H1 (cell line): Measurements from ENCODE around the gene KLHL30. TPM values are rescaled to one million over a fixed set of nuclear protein-coding genes. Genes with fewer than 3 reads are reported as not detected.

Experiments
- CTCF ChIA-PET: fragments of 300-600 bp; sonication (Branson Sonifier 250); formaldehyde crosslinking; loops from one replicate; lab custom pipeline; 2021; ENCODE audit not compliant: partially characterized antibody; lab: Charles Lee
- POLR2A ChIA-PET: fragments of 300-600 bp; sonication (Branson Sonifier 250); formaldehyde crosslinking; loops from one replicate; lab custom pipeline; 2021; ENCODE audit warnings: inconsistent platforms; ENCODE audit not compliant: partially characterized antibody; lab: Charles Lee
- DNase-seq, 2 experiments: peaks; one replicate each; pipeline versions ENCODE4 v3.0.0 to v3.0.0-alpha.2; 2010 to 2022; ENCODE audit warnings: low spot score in 2 of 2, low read depth in 1 of 2, mixed read lengths in 1 of 2
- FAIRE-seq: peaks from 2 replicates; lab custom pipeline; 2011; peaks lifted over from hg19 to GRCh38; lab: Jason Lieb, UNC
- H2AFZ ChIP-seq: 2 replicates; pipeline ENCODE4 v1.8.1; 2012; ENCODE audit warnings: low read length, inconsistent platforms
- H2AK5ac ChIP-seq: 2 replicates; pipeline ENCODE4 v1.6.1; 2013; ENCODE audit warnings: low read depth, low read length
- H2BK120ac ChIP-seq: replicated peaks from 2 replicates; pipeline ENCODE3; 2013; ENCODE audit warnings: low read depth, low read length, inconsistent platforms
- H2BK12ac ChIP-seq: 2 replicates; pipeline ENCODE4 v1.6.1; 2013; ENCODE audit warnings: low read depth, low read length
- H2BK15ac ChIP-seq: 2 replicates; pipeline ENCODE4 v1.6.1; 2013; ENCODE audit warnings: low read length
- H2BK20ac ChIP-seq: 2 replicates; pipeline ENCODE4 v1.6.1; 2013; ENCODE audit warnings: low read length
- H2BK5ac ChIP-seq: 2 replicates; pipeline ENCODE4 v1.6.1; 2013; ENCODE audit warnings: low read depth, low read length
- H3K14ac ChIP-seq: 2 replicates; pipeline ENCODE4 v1.6.1; 2013; ENCODE audit warnings: inconsistent platforms; ENCODE audit not compliant: insufficient read length
- H3K18ac ChIP-seq: 2 replicates; pipeline ENCODE4 v1.6.1; 2013; ENCODE audit warnings: low read length; ENCODE audit errors: extremely low read depth
- H3K23ac ChIP-seq: 2 replicates; pipeline ENCODE4 v1.6.1; 2013; ENCODE audit warnings: inconsistent platforms; ENCODE audit not compliant: insufficient read length
- H3K23me2 ChIP-seq: 2 replicates; pipeline ENCODE4 v1.6.1; 2013; ENCODE audit warnings: low read depth, low read length
- H3K27ac ChIP-seq: 2 replicates; pipeline ENCODE4 v1.6.1; 2011; ENCODE audit warnings: low read depth, low read length, inconsistent platforms
- H3K27me3 ChIP-seq, 4 experiments: replicated peaks in 1 of 4; 1 replicate in 1 of 4; 2 replicates in 3 of 4; pipeline versions ENCODE4 v1.6.1 to v1.8.1; 2011 to 2013; ENCODE audit warnings: low read length in 3 of 4, mild to moderate bottlenecking in 3 of 4, inconsistent platforms in 2 of 4, mixed read lengths in 2 of 4, moderate library complexity in 1 of 4; ENCODE audit not compliant: control insufficient read depth in 3 of 4, insufficient read depth in 3 of 4; ENCODE audit errors: extremely low read depth in 1 of 4
- H3K36me3 ChIP-seq, 4 experiments: 2 replicates each; pipeline versions ENCODE4 v1.6.1 to v1.8.1; 2011 to 2013; ENCODE audit warnings: mild to moderate bottlenecking in 4 of 4, low read length in 3 of 4, moderate library complexity in 2 of 4, control low read depth in 1 of 4, inconsistent platforms in 1 of 4; ENCODE audit not compliant: insufficient read depth in 4 of 4, control insufficient read depth in 2 of 4
- H3K4ac ChIP-seq: replicated peaks from 2 replicates; pipeline ENCODE3; 2013; ENCODE audit warnings: low read length, low read depth, mixed read lengths, inconsistent platforms; ENCODE audit not compliant: insufficient read length
- H3K4me1 ChIP-seq, 4 experiments: replicated peaks in 1 of 4; 1 replicate in 1 of 4; 2 replicates in 3 of 4; pipeline versions ENCODE4 v1.6.1 to v1.8.1; 2011 to 2013; ENCODE audit warnings: low read length in 3 of 4, inconsistent platforms in 2 of 4, mixed read lengths in 1 of 4; ENCODE audit not compliant: insufficient read depth in 4 of 4, control insufficient read depth in 3 of 4
- H3K4me2 ChIP-seq, 2 experiments: 2 replicates each; pipeline versions ENCODE4 v1.6.1 to v1.8.1; 2011 to 2013; ENCODE audit warnings: low read depth in 2 of 2, low read length in 2 of 2, control low read depth in 1 of 2, inconsistent platforms in 1 of 2, mild to moderate bottlenecking in 1 of 2; ENCODE audit not compliant: insufficient read depth in 1 of 2
- H3K4me3 ChIP-seq, 4 experiments: fragments of 200-600, 300-600 bp in 1 of 4; sonication (generic), shearing (Covaris generic), sonication (Bioruptor Twin) in 1 of 4; 2 replicates each; pipeline versions ENCODE4 v1.5.1 to v1.8.1; 2011 to 2016; ENCODE audit warnings: low read length in 4 of 4, low read depth in 3 of 4, control low read depth in 2 of 4, inconsistent platforms in 2 of 4, mild to moderate bottlenecking in 2 of 4, mixed read lengths in 1 of 4, moderate library complexity in 1 of 4; ENCODE audit not compliant: insufficient read depth in 2 of 4; ENCODE audit errors: extremely low read depth in 1 of 4
- H3K56ac ChIP-seq: replicated peaks from 2 replicates; pipeline ENCODE3; 2013; ENCODE audit warnings: low read depth, mild to moderate bottlenecking, mixed read lengths, low read length, inconsistent platforms; ENCODE audit not compliant: insufficient read length
- H3K79me1 ChIP-seq: 2 replicates; pipeline ENCODE4 v1.6.1; 2013; ENCODE audit warnings: low read depth, low read length, control low read depth
- H3K79me2 ChIP-seq, 2 experiments: 2 replicates each; pipeline versions ENCODE4 v1.6.1 to v1.8.1; 2012 to 2013; ENCODE audit warnings: low read length in 2 of 2, mild to moderate bottlenecking in 2 of 2, inconsistent platforms in 1 of 2; ENCODE audit not compliant: insufficient read depth in 2 of 2, control insufficient read depth in 1 of 2
- H3K9ac ChIP-seq, 4 experiments: replicated peaks in 1 of 4; 1 replicate in 1 of 4; 2 replicates in 3 of 4; pipeline versions ENCODE4 v1.6.1 to v1.8.1; 2011 to 2013; ENCODE audit warnings: low read depth in 3 of 4, low read length in 3 of 4, control low read depth in 2 of 4, mild to moderate bottlenecking in 2 of 4, moderate library complexity in 2 of 4, inconsistent platforms in 1 of 4; ENCODE audit errors: extremely low read depth in 1 of 4
- H3K9me3 ChIP-seq, 2 experiments: 2 replicates each; pipeline versions ENCODE4 v1.6.1 to v1.8.1; 2012 to 2013; ENCODE audit warnings: mild to moderate bottlenecking in 2 of 2, moderate library complexity in 2 of 2, control low read depth in 1 of 2, inconsistent platforms in 1 of 2, low read depth in 1 of 2, low read length in 1 of 2, mixed read lengths in 1 of 2; ENCODE audit not compliant: insufficient read depth in 2 of 2
- H4K20me1 ChIP-seq, 2 experiments: replicated peaks in 1 of 2; 2 replicates each; pipeline versions ENCODE3 to v1.8.1; 2011 to 2013; ENCODE audit warnings: inconsistent platforms in 2 of 2, low read length in 2 of 2, mild to moderate bottlenecking in 1 of 2; ENCODE audit not compliant: insufficient read depth in 2 of 2, control insufficient read depth in 1 of 2
- H4K5ac ChIP-seq: 2 replicates; pipeline ENCODE4 v1.6.1; 2013; ENCODE audit warnings: low read length, low read depth, mixed read lengths, inconsistent platforms; ENCODE audit not compliant: insufficient read length
- H4K8ac ChIP-seq: 2 replicates; pipeline ENCODE4 v1.8.0; 2013; ENCODE audit warnings: mild to moderate bottlenecking, moderate library complexity, low read length, inconsistent platforms; ENCODE audit not compliant: insufficient read depth; ENCODE audit errors: extremely low read depth
- H4K91ac ChIP-seq: replicated peaks from 2 replicates; pipeline ENCODE3; 2013; ENCODE audit warnings: low read length, mixed read lengths, inconsistent platforms; ENCODE audit not compliant: insufficient read length
- CBX5 ChIP-seq: fragments of 300-800, 300-1000 bp; sonication (generic); IDR thresholded peaks from 2 replicates; pipeline ENCODE4 v1.7.1; 2016; ENCODE audit warnings: antibody characterized with exemption, low read length, low read depth
- CBX8 ChIP-seq: fragments of 300-800, 300-1000 bp; sonication (generic); IDR thresholded peaks from 2 replicates; pipeline ENCODE4 v1.7.1; 2016; ENCODE audit warnings: low read depth, low read length, borderline replicate concordance
- CEBPB ChIP-seq: IDR thresholded peaks from 2 replicates; pipeline ENCODE4 v1.6.1; 2012; ENCODE audit warnings: low read depth, low read length
- CHD1 ChIP-seq: IDR thresholded peaks from 2 replicates; pipeline ENCODE4 v1.6.1; 2012; ENCODE audit warnings: low read depth, low read length, improper control_type of control experiment
- FOSL1 ChIP-seq: IDR thresholded peaks from 2 replicates; pipeline ENCODE4 v1.6.1; 2011; ENCODE audit warnings: mild to moderate bottlenecking, low read depth, low read length, moderate library complexity; ENCODE audit not compliant: insufficient read depth
- KDM1A ChIP-seq: fragments of 200-600, 300-600 bp; sonication (generic); IDR thresholded peaks from 2 replicates; pipeline ENCODE4 v1.7.1; 2016; ENCODE audit warnings: mild to moderate bottlenecking, low read length, borderline replicate concordance
- PHF8 ChIP-seq: fragments of 200-600 bp; sonication (generic); conservative IDR thresholded peaks from 2 replicates; pipeline ENCODE4 v1.7.1; 2012; ENCODE audit warnings: low read depth, mild to moderate bottlenecking, inconsistent platforms, low read length, moderate library complexity
- POU5F1 ChIP-seq: IDR thresholded peaks from 2 replicates; pipeline ENCODE4 v1.6.1; 2011; ENCODE audit warnings: low read depth, mild to moderate bottlenecking, low read length, moderate library complexity
- RNF2 ChIP-seq: fragments of 200-900, 300-1000 bp; sonication (generic); IDR thresholded peaks from 2 replicates; pipeline ENCODE4 v1.7.1; 2016; ENCODE audit warnings: borderline replicate concordance, low read depth, mild to moderate bottlenecking, antibody characterized with exemption, low read length; ENCODE audit not compliant: poor library complexity, severe bottlenecking; ENCODE audit errors: missing control alignments
- SAP30 ChIP-seq: fragments of 300-600 bp; sonication (generic); IDR thresholded peaks from 2 replicates; pipeline ENCODE4 v1.7.1; 2012; ENCODE audit warnings: low read length, moderate library complexity, mild to moderate bottlenecking, inconsistent platforms; ENCODE audit not compliant: insufficient read depth, insufficient replicate concordance
- SIRT6 ChIP-seq: IDR thresholded peaks from one replicate; pipeline ENCODE4 v1.7.1; 2012; ENCODE audit warnings: low read length, inconsistent platforms
- SP2 ChIP-seq: IDR thresholded peaks from 2 replicates; pipeline ENCODE4 v1.6.1; 2012; ENCODE audit warnings: mild to moderate bottlenecking, low read length, inconsistent platforms
- SRF ChIP-seq: IDR thresholded peaks from 2 replicates; pipeline ENCODE4 v1.6.1; 2011; ENCODE audit warnings: mild to moderate bottlenecking, low read depth, low read length, moderate library complexity
- YY1 ChIP-seq: IDR thresholded peaks from 2 replicates; pipeline ENCODE4 v1.6.1; 2011; ENCODE audit warnings: low read depth, mild to moderate bottlenecking, low read length
- WGBS, 2 experiments: shearing (Covaris generic) in 1 of 2; methylation state at CpG; one replicate each; pipeline versions ENCODE4 v1.1.6 to v1.1.7; 2013 to 2015; ENCODE audit warnings: low lambda C conversion rate in 2 of 2, mixed read lengths in 2 of 2, inconsistent platforms in 1 of 2, low coverage in 1 of 2, missing lambda C conversion rate in 1 of 2; ENCODE audit not compliant: insufficient replicate concordance in 2 of 2, insufficient coverage in 1 of 2, insufficient read length in 1 of 2; ENCODE audit errors: extremely low coverage in 1 of 2, missing lambda C conversion rate in 1 of 2; 5-methylcytosine and 5-hydroxymethylcytosine counted together
- polyA plus RNA-seq, 7 experiments: library from polyadenylated mRNA; depleted of rRNA in 3 of 7; stranded (reverse) in 5 of 7; unstranded in 2 of 7; fragments of >200 nt in 5 of 7; fragments of 200-250 nt in 2 of 7; gene quantifications; 1 replicate in 5 of 7; 2 replicates in 1 of 7; 4 replicates in 1 of 7; pipeline versions ENCODE4 v1.2.1 to v1.2.3, GENCODE V29; 2011 to 2013; ENCODE audit warnings: missing spikeins in 2 of 7, mixed read lengths in 2 of 7
- total RNA-seq: library from RNA; stranded (reverse); fragmentation: NEBNext Ultra II Directional; extraction: Animal tissue kit (Norgen Biotek cat#: 25700); gene quantifications from 2 replicates; pipeline ENCODE4 v1.2.1, GENCODE V29; 2021
- TF ChIP-seq, protein P1 (sequence below): IDR thresholded peaks from 2 replicates; pipeline ENCODE4 v1.6.1; 2012; ENCODE audit warnings: inconsistent platforms

KLHL30 gene
- total and polyA plus RNA-seq, 2 of the 8 experiments (the other 6 are each of a cell fraction or from before 2014, with no cell fraction given): not detected

DNA sequence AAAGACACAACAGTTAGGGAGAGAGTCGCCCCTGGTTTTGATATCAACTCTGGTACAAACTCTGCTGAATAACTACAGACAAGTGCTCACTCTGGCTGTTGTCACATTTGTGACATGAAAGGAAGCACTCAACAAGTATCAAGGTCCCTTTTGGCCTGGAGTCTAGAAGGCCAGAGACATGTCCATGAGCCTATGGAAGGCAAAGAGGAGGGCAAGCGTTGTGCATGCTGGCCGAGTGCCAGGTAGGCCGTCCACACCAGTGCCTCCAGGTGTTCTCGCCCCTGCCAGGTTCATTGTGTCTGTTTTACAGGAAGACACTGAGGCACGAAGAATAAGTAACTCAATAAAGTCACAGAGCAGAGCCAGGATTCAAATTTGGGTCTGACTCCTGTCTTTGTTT is 43.9 kb downstream of the KLHL30 start:
- H2BK12ac ChIP-seq: no peak overlapping the region
- no peak overlapping the region for H3K56ac ChIP-seq
- no peaks in the 10 kb centered on the region for H3K9me3 ChIP-seq
- peaks cover 3 to 5% of the 10 kb centered on the region in 2 experiments for H4K20me1 ChIP-seq
- H3K36me3 ChIP-seq: peaks cover 26 to 87% (median 57%) of the 10 kb centered on the region in 4 experiments
- H3K27ac ChIP-seq: no peak overlapping the region
- H2BK20ac ChIP-seq: no peak overlapping the region
- no peak overlapping the region for H2BK15ac ChIP-seq
- TF ChIP-seq YY1 (no peak), SAP30 (no peak), CEBPB (no peak), CHD1 (no peak), POU5F1 (no peak), CBX5 (no peak), KDM1A (no peak), PHF8 (no peak), SRF (no peak), CBX8 (no peak), SIRT6 (no peak), SP2 (no peak), RNF2 (no peak), FOSL1 (no peak)
- TF ChIP-seq, protein P1, sequence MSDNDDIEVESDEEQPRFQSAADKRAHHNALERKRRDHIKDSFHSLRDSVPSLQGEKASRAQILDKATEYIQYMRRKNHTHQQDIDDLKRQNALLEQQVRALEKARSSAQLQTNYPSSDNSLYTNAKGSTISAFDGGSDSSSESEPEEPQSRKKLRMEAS: no peak
- DNase-seq (no peak), FAIRE-seq (no peak)
- H3K27me3 ChIP-seq: no peaks in the 10 kb centered on the region
- no peak overlapping the region for H2AK5ac ChIP-seq
- no peaks in the 10 kb centered on the region for H3K4me1 ChIP-seq
- H3K4ac ChIP-seq: no peak overlapping the region
- no peak overlapping the region for H2BK5ac ChIP-seq
- H3K23ac ChIP-seq: no peak overlapping the region
- no peak overlapping the region for H3K18ac ChIP-seq
- H4K8ac ChIP-seq: no peak overlapping the region
- H4K5ac ChIP-seq: no peak overlapping the region
- ChIA-PET POLR2A (no interaction called here), CTCF (no interaction called here)
- H3K79me1 ChIP-seq: 0 out of 2 replicates have a peak, but pooled peaks cover 2% of the 10 kb centered on the region
- H4K91ac ChIP-seq: no peak overlapping the region
- no peak overlapping the region for H3K4me3 ChIP-seq
- H3K14ac ChIP-seq: no peak overlapping the region
- H3K9ac ChIP-seq: no peak overlapping the region
- H2AFZ ChIP-seq: no peak overlapping the region
- no peak overlapping the region for H3K4me2 ChIP-seq
- H3K79me2 ChIP-seq: no peaks in the 10 kb centered on the region
- no peaks in the 10 kb centered on the region for H3K23me2 ChIP-seq
- WGBS, 2 experiments: 92% methylated on average over 6 of the region's 6 CpGs; no CpG with 5 or more reads in 1 of the 2 experiments
- H2BK120ac ChIP-seq: no peak overlapping the region
